ENCODE results near the gene DNAJC5.

DNA sequence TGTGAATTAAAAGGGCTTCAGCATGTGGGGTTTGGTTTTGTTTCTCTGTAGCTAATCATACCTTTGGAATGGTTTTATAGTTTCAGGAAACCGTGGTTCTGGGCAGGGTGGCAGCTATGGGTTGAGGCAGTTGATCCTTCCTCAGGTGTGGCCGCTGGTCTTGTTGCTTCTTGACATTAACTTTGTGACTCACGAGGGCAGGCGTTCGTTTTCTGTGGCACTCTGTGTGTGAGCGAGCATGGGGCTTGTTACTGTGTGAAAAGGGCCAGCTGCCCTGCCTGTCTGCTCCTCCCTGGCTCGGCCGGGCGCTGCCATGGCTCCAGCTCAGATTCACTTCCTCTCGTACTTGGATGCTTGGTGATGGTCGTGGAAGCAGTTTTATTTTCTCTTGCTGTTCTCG is 16.2 kb downstream of the DNAJC5 start:
- no peak for TF ChIP-seq GATA2 (IDR thresholded peaks at IDR 0.05; ENCODE audit: low read depth, low read length)
- no peak for TF ChIP-seq GATA3 (IDR thresholded peaks at IDR 0.05; ENCODE audit: low read depth, low read length)
